HCT116 (cell line): ENCODE results near the gene ATP2B3.

ENCODE experiments used
- EZH2 ChIP-seq: fragments of 200-600 bp; sonication (generic); IDR thresholded peaks from 2 replicates; pipeline ENCODE4 v1.6.1; 2017; ENCODE audit warnings: antibody characterized with exemption, mixed run types
- POLR2AphosphoS5 ChIP-seq: IDR thresholded peaks from 2 replicates; pipeline ENCODE4 v1.6.1; 2011; ENCODE audit warnings: mild to moderate bottlenecking, low read depth, low read length, moderate library complexity
- SIN3A ChIP-seq: IDR thresholded peaks from 2 replicates; pipeline ENCODE4 v1.6.1; 2012; ENCODE audit warnings: low read depth
- ZNF274 ChIP-seq: fragments of 200-500 bp; sonication (Bioruptor generic); IDR thresholded peaks from 2 replicates; pipeline ENCODE4 v1.6.1; 2014; ENCODE audit warnings: mild to moderate bottlenecking, low read depth, low read length, inconsistent platforms
- TF ChIP-seq, protein P1 (sequence below): IDR thresholded peaks from 2 replicates; pipeline ENCODE4 v1.6.1; 2012; ENCODE audit warnings: low read depth
- TF ChIP-seq, protein P2 (sequence below), 3 experiments: fragments of 200-600 bp in 1 of 3; sonication (generic) in 1 of 3; IDR thresholded peaks in 2 of 3; conservative IDR thresholded peaks in 1 of 3; 2 replicates each; pipeline ENCODE4 v1.5.1; 2012 to 2017; ENCODE audit warnings: low read depth in 2 of 3, low read length in 2 of 3, antibody characterized with exemption in 1 of 3, borderline replicate concordance in 1 of 3, control low read depth in 1 of 3, mild to moderate bottlenecking in 1 of 3, mixed read lengths in 1 of 3, mixed run types in 1 of 3, moderate library complexity in 1 of 3; ENCODE audit not compliant: insufficient read depth in 1 of 3
- TF ChIP-seq, protein P3 (sequence below): IDR thresholded peaks from 2 replicates; pipeline ENCODE4 v1.6.1; 2012

DNA sequence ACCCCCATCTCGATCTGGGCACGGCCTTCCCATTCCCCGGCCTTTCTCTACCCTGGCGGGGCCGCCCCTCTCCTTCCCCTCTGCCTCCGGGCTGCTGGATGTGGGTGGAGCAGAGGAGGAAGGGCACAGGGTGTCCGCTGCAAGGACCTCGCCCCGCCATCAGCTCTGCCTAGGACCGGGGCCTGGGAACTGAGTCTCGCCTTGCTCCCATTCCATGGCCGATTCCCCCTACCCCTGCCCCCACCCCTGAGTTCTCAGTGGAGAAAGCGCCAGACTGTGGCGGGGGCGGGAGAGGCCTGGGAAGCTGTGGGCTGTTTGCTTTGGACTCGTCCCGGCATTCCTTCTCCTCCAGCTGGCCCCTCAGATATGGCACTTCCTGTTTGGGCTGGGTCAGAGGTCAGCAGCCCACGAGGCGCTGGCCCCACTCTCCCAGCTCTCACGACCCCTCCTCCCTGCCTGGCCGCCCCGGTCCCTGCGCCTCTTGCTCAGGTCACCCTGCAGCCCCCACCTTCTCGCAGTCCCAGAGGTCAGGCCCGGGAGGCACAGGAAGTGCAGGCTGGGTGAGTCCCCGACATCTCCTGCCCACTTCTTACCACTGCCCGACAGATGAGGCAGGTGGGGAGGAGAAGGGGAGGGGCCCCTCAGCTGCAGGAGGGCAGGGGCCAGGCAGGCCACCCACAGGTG, 29.1 kb upstream of the ATP2B3 start:
- TF ChIP-seq, protein P1, sequence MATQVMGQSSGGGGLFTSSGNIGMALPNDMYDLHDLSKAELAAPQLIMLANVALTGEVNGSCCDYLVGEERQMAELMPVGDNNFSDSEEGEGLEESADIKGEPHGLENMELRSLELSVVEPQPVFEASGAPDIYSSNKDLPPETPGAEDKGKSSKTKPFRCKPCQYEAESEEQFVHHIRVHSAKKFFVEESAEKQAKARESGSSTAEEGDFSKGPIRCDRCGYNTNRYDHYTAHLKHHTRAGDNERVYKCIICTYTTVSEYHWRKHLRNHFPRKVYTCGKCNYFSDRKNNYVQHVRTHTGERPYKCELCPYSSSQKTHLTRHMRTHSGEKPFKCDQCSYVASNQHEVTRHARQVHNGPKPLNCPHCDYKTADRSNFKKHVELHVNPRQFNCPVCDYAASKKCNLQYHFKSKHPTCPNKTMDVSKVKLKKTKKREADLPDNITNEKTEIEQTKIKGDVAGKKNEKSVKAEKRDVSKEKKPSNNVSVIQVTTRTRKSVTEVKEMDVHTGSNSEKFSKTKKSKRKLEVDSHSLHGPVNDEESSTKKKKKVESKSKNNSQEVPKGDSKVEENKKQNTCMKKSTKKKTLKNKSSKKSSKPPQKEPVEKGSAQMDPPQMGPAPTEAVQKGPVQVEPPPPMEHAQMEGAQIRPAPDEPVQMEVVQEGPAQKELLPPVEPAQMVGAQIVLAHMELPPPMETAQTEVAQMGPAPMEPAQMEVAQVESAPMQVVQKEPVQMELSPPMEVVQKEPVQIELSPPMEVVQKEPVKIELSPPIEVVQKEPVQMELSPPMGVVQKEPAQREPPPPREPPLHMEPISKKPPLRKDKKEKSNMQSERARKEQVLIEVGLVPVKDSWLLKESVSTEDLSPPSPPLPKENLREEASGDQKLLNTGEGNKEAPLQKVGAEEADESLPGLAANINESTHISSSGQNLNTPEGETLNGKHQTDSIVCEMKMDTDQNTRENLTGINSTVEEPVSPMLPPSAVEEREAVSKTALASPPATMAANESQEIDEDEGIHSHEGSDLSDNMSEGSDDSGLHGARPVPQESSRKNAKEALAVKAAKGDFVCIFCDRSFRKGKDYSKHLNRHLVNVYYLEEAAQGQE, result no peak
- TF ChIP-seq, protein P2, sequence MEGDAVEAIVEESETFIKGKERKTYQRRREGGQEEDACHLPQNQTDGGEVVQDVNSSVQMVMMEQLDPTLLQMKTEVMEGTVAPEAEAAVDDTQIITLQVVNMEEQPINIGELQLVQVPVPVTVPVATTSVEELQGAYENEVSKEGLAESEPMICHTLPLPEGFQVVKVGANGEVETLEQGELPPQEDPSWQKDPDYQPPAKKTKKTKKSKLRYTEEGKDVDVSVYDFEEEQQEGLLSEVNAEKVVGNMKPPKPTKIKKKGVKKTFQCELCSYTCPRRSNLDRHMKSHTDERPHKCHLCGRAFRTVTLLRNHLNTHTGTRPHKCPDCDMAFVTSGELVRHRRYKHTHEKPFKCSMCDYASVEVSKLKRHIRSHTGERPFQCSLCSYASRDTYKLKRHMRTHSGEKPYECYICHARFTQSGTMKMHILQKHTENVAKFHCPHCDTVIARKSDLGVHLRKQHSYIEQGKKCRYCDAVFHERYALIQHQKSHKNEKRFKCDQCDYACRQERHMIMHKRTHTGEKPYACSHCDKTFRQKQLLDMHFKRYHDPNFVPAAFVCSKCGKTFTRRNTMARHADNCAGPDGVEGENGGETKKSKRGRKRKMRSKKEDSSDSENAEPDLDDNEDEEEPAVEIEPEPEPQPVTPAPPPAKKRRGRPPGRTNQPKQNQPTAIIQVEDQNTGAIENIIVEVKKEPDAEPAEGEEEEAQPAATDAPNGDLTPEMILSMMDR (IDR thresholded peaks at IDR 0.05 in 2 of 3, conservative IDR thresholded peaks at IDR 0.05 in 1 of 3; ENCODE audit: borderline replicate concordance in 1 of 3, insufficient read depth in 1 of 3, low read depth in 2 of 3, low read length in 2 of 3), result no peak
- TF ChIP-seq POLR2AphosphoS5, result no peak
- TF ChIP-seq ZNF274, result no peak
- no peak for TF ChIP-seq EZH2
- no peak for TF ChIP-seq SIN3A
- TF ChIP-seq, protein P3, sequence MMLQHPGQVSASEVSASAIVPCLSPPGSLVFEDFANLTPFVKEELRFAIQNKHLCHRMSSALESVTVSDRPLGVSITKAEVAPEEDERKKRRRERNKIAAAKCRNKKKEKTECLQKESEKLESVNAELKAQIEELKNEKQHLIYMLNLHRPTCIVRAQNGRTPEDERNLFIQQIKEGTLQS, result no peak
